ENCODE measurements around the gene PARD6B. TPM values are rescaled to one million over a fixed set of nuclear protein-coding genes. Genes with fewer than 3 reads are reported as not detected.

Gene PARD6B
- total and polyA plus RNA-seq, 2 donors (not counting 3 experiments of a cell fraction or from before 2014, with no cell fraction given) = 0.03 TPM; not detected in 1

GRCh38 chr20:50686821-50687220, 44.6 kb upstream of the PARD6B start:
- CTCF ChIA-PET = interaction anchor here (0.6 to 0.7 kb wide), 2 partner anchors 12 to 63 kb away, joined by 3 read pairs; no protein-coding TSS in a partner anchor
- TF ChIP-seq MYC (IDR thresholded peaks at IDR 0.05; ENCODE audit: low read depth, low read length) (no peak), EZH2 (IDR thresholded peaks at IDR 0.05; ENCODE audit: borderline replicate concordance, low read depth, low read length, severe bottlenecking) (no peak), JUN (IDR thresholded peaks at IDR 0.05; ENCODE audit: borderline replicate concordance, insufficient read depth, insufficient read length, low read depth) (no peak), POLR2A (IDR thresholded peaks at IDR 0.05; ENCODE audit: low read depth, low read length) (no peak), POLR2AphosphoS5 (IDR thresholded peaks at IDR 0.05; ENCODE audit: insufficient read depth, low read depth, low read length) (no peak), FOS (IDR thresholded peaks at IDR 0.05; ENCODE audit: borderline replicate concordance, insufficient read depth, low read length) (no peak), GATA2 (IDR thresholded peaks at IDR 0.05; ENCODE audit: insufficient read depth, insufficient read length, low read depth, low read length) (no peak)
- TF ChIP-seq, protein P1, sequence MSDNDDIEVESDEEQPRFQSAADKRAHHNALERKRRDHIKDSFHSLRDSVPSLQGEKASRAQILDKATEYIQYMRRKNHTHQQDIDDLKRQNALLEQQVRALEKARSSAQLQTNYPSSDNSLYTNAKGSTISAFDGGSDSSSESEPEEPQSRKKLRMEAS (IDR thresholded peaks at IDR 0.05; ENCODE audit: insufficient read depth, insufficient read length) = no peak
- TF ChIP-seq, protein P2, sequence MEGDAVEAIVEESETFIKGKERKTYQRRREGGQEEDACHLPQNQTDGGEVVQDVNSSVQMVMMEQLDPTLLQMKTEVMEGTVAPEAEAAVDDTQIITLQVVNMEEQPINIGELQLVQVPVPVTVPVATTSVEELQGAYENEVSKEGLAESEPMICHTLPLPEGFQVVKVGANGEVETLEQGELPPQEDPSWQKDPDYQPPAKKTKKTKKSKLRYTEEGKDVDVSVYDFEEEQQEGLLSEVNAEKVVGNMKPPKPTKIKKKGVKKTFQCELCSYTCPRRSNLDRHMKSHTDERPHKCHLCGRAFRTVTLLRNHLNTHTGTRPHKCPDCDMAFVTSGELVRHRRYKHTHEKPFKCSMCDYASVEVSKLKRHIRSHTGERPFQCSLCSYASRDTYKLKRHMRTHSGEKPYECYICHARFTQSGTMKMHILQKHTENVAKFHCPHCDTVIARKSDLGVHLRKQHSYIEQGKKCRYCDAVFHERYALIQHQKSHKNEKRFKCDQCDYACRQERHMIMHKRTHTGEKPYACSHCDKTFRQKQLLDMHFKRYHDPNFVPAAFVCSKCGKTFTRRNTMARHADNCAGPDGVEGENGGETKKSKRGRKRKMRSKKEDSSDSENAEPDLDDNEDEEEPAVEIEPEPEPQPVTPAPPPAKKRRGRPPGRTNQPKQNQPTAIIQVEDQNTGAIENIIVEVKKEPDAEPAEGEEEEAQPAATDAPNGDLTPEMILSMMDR (IDR thresholded peaks at IDR 0.05; ENCODE audit: extremely low read depth in 1 of 2, insufficient read depth in 1 of 2, low read depth in 1 of 2, low read length in 2 of 2) = no peak
- Histone ChIP-seq H3K4me3 (replicated peaks in 1 of 3; ENCODE audit: insufficient read depth in 1 of 3, low read depth in 1 of 3, low read length in 3 of 3) (no peak overlapping the region), H3K79me2 (ENCODE audit: control insufficient read depth, insufficient read depth, low read length) (no peaks in the 10 kb centered on the region), H3K4me2 (ENCODE audit: insufficient read depth, low read length) (no peak overlapping the region), H3K9me1 (replicated peaks; ENCODE audit: control insufficient read depth, extremely low read depth, insufficient read depth, low read length) (no peaks in the 10 kb centered on the region), H3K9ac (replicated peaks; ENCODE audit: extremely low read depth, insufficient read depth, low read length) (no peak overlapping the region), H3K9me3 (replicated peaks; ENCODE audit: control insufficient read depth, insufficient read depth, low read length) (no peaks in the 10 kb centered on the region), H4K20me1 (replicated peaks; ENCODE audit: control insufficient read depth, extremely low read depth, insufficient read depth, low read length) (no peaks in the 10 kb centered on the region), H2AFZ (ENCODE audit: low read depth, low read length) (no peak overlapping the region), H3K36me3 (ENCODE audit: control insufficient read depth in 2 of 2, extremely low read depth in 1 of 2, insufficient read depth in 2 of 2, low read length in 2 of 2) (no peaks in the 10 kb centered on the region), H3K27me3 (ENCODE audit: control insufficient read depth in 2 of 2, insufficient read depth in 2 of 2, low read length in 2 of 2) (peaks cover 23% of the 10 kb centered on the region in 2 experiments), H3K4me1 (ENCODE audit: control insufficient read depth, extremely low read depth, insufficient read depth, low read length) (no peaks in the 10 kb centered on the region), H3K27ac (ENCODE audit: insufficient read depth, low read depth, low read length) (no peak overlapping the region)
- BruUV-seq (replicated peaks) = no TSS peak
- intact Hi-C loops (cut with micrococcal nuclease) (no loop called here), dilution Hi-C loops (cut with MboI; ENCODE audit: extremely low pct_ligation_motif_present, low sequenced_read_pairs) (no loop called here)
- DNase-seq (ENCODE audit: low read depth, low spot score) (no peak), FAIRE-seq (no peak)
- POLR2A ChIA-PET = no interaction called here

All from endothelial cell of umbilical vein (primary cell).